ENCODE measurements around the gene C15orf40.

C15orf40 gene

DNA sequence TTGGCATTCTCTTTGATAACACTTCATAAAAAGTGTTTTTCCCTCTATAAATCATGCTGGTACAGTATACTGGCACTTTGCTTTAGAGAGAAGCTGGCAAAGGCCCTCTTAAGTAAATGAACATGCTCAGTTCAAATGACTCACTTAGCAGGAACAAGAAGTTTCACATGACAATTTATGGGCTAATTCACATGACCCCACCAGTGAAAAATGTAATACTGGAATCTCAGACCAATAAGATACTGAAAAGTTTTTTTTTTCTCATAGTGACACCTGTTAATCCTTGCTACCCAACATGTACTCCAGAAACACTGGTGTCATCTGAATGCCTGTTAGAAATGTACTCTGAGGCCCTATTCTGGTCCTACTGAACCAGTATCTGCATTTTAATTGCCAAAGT lies 41.7 kb upstream of the C15orf40 start (continued):
- TF ChIP-seq, protein P1, sequence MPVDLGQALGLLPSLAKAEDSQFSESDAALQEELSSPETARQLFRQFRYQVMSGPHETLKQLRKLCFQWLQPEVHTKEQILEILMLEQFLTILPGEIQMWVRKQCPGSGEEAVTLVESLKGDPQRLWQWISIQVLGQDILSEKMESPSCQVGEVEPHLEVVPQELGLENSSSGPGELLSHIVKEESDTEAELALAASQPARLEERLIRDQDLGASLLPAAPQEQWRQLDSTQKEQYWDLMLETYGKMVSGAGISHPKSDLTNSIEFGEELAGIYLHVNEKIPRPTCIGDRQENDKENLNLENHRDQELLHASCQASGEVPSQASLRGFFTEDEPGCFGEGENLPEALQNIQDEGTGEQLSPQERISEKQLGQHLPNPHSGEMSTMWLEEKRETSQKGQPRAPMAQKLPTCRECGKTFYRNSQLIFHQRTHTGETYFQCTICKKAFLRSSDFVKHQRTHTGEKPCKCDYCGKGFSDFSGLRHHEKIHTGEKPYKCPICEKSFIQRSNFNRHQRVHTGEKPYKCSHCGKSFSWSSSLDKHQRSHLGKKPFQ (tag by site-specific recombination; IDR thresholded peaks at IDR 0.05) = no peak
- TF ChIP-seq KLF16 (tag by site-specific recombination; IDR thresholded peaks at IDR 0.05) = no peak
- TF ChIP-seq ZBTB8A (tag by site-specific recombination; IDR thresholded peaks at IDR 0.05) = no peak
- TF ChIP-seq SP7 (tag by site-specific recombination; IDR thresholded peaks at IDR 0.05) = 0 out of 2 replicates have a peak, but pooled peaks have one; percentile 19
- no peak for TF ChIP-seq ZNF777 (tag by site-specific recombination; IDR thresholded peaks at IDR 0.05; ENCODE audit: borderline replicate concordance)
- no peak for TF ChIP-seq SALL2 (tag by site-specific recombination; IDR thresholded peaks at IDR 0.05; ENCODE audit: borderline replicate concordance)
- TF ChIP-seq, protein P2, sequence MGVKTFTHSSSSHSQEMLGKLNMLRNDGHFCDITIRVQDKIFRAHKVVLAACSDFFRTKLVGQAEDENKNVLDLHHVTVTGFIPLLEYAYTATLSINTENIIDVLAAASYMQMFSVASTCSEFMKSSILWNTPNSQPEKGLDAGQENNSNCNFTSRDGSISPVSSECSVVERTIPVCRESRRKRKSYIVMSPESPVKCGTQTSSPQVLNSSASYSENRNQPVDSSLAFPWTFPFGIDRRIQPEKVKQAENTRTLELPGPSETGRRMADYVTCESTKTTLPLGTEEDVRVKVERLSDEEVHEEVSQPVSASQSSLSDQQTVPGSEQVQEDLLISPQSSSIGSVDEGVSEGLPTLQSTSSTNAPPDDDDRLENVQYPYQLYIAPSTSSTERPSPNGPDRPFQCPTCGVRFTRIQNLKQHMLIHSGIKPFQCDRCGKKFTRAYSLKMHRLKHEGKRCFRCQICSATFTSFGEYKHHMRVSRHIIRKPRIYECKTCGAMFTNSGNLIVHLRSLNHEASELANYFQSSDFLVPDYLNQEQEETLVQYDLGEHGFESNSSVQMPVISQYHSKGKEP (tag by site-specific recombination; IDR thresholded peaks at IDR 0.05) = no peak
- no peak for TF ChIP-seq ZNF211 (tag by site-specific recombination; IDR thresholded peaks at IDR 0.05; ENCODE audit: low read depth)
- TF ChIP-seq SETDB1 (IDR thresholded peaks at IDR 0.05; ENCODE audit: insufficient read length, low read length) = no peak
- no peak for TF ChIP-seq ZNF621 (tag by site-specific recombination; IDR thresholded peaks at IDR 0.05)
- TF ChIP-seq ZNF157 (tag by site-specific recombination; IDR thresholded peaks at IDR 0.05) = no peak
- TF ChIP-seq ZBTB21 (tag by site-specific recombination; IDR thresholded peaks at IDR 0.05) = no peak
- TF ChIP-seq ZNF292 (tag by site-specific recombination; IDR thresholded peaks at IDR 0.05; ENCODE audit: borderline replicate concordance, low read depth) = no peak
- no peak for TF ChIP-seq ZNF560 (tag by site-specific recombination; IDR thresholded peaks at IDR 0.05; ENCODE audit: borderline replicate concordance)
- no peak for TF ChIP-seq MEIS1 (CRISPR knock-in tag; IDR thresholded peaks at IDR 0.05; ENCODE audit: borderline replicate concordance)
- TF ChIP-seq ZNF16 (tag by site-specific recombination; IDR thresholded peaks at IDR 0.05; ENCODE audit: low read depth) = no peak
- TF ChIP-seq, protein P3, sequence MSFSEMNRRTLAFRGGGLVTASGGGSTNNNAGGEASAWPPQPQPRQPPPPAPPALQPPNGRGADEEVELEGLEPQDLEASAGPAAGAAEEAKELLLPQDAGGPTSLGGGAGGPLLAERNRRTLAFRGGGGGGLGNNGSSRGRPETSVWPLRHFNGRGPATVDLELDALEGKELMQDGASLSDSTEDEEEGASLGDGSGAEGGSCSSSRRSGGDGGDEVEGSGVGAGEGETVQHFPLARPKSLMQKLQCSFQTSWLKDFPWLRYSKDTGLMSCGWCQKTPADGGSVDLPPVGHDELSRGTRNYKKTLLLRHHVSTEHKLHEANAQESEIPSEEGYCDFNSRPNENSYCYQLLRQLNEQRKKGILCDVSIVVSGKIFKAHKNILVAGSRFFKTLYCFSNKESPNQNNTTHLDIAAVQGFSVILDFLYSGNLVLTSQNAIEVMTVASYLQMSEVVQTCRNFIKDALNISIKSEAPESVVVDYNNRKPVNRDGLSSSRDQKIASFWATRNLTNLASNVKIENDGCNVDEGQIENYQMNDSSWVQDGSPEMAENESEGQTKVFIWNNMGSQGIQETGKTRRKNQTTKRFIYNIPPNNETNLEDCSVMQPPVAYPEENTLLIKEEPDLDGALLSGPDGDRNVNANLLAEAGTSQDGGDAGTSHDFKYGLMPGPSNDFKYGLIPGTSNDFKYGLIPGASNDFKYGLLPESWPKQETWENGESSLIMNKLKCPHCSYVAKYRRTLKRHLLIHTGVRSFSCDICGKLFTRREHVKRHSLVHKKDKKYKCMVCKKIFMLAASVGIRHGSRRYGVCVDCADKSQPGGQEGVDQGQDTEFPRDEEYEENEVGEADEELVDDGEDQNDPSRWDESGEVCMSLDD (tag by site-specific recombination; IDR thresholded peaks at IDR 0.05) = no peak
- no peak for TF ChIP-seq ZNF585B (tag by site-specific recombination; IDR thresholded peaks at IDR 0.05)
- no peak for TF ChIP-seq ZNF792 (tag by site-specific recombination; IDR thresholded peaks at IDR 0.05)
- TF ChIP-seq YY2 (tag by site-specific recombination; IDR thresholded peaks at IDR 0.05) = no peak
- TF ChIP-seq HOXC10 (CRISPR knock-in tag; IDR thresholded peaks at IDR 0.05) = no peak
- TF ChIP-seq ZSCAN23 (tag by site-specific recombination; IDR thresholded peaks at IDR 0.05) = no peak
- 0 out of 2 replicates have a peak, but pooled peaks have one; percentile 24 for TF ChIP-seq ZNF366 (tag by site-specific recombination; conservative IDR thresholded peaks at IDR 0.05)
- TF ChIP-seq, protein P4, sequence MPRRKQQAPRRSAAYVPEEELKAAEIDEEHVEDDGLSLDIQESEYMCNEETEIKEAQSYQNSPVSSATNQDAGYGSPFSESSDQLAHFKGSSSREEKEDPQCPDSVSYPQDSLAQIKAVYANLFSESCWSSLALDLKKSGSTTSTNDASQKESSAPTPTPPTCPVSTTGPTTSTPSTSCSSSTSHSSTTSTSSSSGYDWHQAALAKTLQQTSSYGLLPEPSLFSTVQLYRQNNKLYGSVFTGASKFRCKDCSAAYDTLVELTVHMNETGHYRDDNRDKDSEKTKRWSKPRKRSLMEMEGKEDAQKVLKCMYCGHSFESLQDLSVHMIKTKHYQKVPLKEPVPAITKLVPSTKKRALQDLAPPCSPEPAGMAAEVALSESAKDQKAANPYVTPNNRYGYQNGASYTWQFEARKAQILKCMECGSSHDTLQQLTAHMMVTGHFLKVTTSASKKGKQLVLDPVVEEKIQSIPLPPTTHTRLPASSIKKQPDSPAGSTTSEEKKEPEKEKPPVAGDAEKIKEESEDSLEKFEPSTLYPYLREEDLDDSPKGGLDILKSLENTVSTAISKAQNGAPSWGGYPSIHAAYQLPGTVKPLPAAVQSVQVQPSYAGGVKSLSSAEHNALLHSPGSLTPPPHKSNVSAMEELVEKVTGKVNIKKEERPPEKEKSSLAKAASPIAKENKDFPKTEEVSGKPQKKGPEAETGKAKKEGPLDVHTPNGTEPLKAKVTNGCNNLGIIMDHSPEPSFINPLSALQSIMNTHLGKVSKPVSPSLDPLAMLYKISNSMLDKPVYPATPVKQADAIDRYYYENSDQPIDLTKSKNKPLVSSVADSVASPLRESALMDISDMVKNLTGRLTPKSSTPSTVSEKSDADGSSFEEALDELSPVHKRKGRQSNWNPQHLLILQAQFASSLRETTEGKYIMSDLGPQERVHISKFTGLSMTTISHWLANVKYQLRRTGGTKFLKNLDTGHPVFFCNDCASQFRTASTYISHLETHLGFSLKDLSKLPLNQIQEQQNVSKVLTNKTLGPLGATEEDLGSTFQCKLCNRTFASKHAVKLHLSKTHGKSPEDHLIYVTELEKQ (tag by site-specific recombination; IDR thresholded peaks at IDR 0.05; ENCODE audit: borderline replicate concordance) = no peak
- no peak for TF ChIP-seq ZNF514 (tag by site-specific recombination; IDR thresholded peaks at IDR 0.05)
- no peak for TF ChIP-seq KLF7 (tag by site-specific recombination; IDR thresholded peaks at IDR 0.05; ENCODE audit: borderline replicate concordance)
- no peak for TF ChIP-seq ZNF169 (tag by site-specific recombination; IDR thresholded peaks at IDR 0.05)
- no peak for TF ChIP-seq ZNF510 (tag by site-specific recombination; IDR thresholded peaks at IDR 0.05; ENCODE audit: insufficient replicate concordance)
- TF ChIP-seq PRDM1 (tag by site-specific recombination; IDR thresholded peaks at IDR 0.05) = no peak
- TF ChIP-seq, protein P5, sequence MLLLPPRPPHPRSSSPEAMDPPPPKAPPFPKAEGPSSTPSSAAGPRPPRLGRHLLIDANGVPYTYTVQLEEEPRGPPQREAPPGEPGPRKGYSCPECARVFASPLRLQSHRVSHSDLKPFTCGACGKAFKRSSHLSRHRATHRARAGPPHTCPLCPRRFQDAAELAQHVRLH (tag by site-specific recombination; IDR thresholded peaks at IDR 0.05) = no peak
- no peak for TF ChIP-seq ZNF146 (tag by site-specific recombination; IDR thresholded peaks at IDR 0.05)
- no peak for TF ChIP-seq ZNF174 (tag by site-specific recombination; IDR thresholded peaks at IDR 0.05)
- TF ChIP-seq ZFP41 (tag by site-specific recombination; IDR thresholded peaks at IDR 0.05; ENCODE audit: borderline replicate concordance) = no peak
